SK-N-SH (cell line): Measurements from ENCODE around the gene XKR3.

ENCODE experiments used
- CTCF ChIP-seq: fragments of 200-600 bp; sonication (generic); IDR thresholded peaks from 2 replicates; pipeline ENCODE4 v1.6.1; 2017; ENCODE audit warnings: antibody characterized with exemption, mild to moderate bottlenecking, moderate library complexity
- GATA2 ChIP-seq: sonication (generic); formaldehyde crosslinking; IDR thresholded peaks from 2 replicates; pipeline ENCODE4 v1.5.0; 2020; ENCODE audit warnings: mild to moderate bottlenecking, missing genetic modification reagents
- JUND ChIP-seq: IDR thresholded peaks from 2 replicates; pipeline ENCODE4 v1.4.0; 2012
- NRF1 ChIP-seq: IDR thresholded peaks from 2 replicates; pipeline ENCODE4 v1.6.1; 2012; ENCODE audit warnings: low read depth, mild to moderate bottlenecking, low read length
- POLR2AphosphoS5 ChIP-seq: IDR thresholded peaks from 2 replicates; pipeline ENCODE4 v1.6.1; 2012; ENCODE audit warnings: low read depth, low read length
- RFX5 ChIP-seq: IDR thresholded peaks from 2 replicates; pipeline ENCODE4 v1.6.1; 2012; ENCODE audit warnings: mild to moderate bottlenecking, improper control_type of control experiment, low read length
- TAF1 ChIP-seq: IDR thresholded peaks from 2 replicates; pipeline ENCODE4 v1.6.1; 2012; ENCODE audit warnings: low read depth, mild to moderate bottlenecking, low read length, moderate library complexity, borderline replicate concordance
- USF2 ChIP-seq: fragments of 150-350 bp; IDR thresholded peaks from 2 replicates; pipeline ENCODE4 v1.6.1; 2017; ENCODE audit warnings: antibody characterized with exemption, low read length, low read depth, borderline replicate concordance
- TF ChIP-seq, protein P1 (sequence below): IDR thresholded peaks from 2 replicates; pipeline ENCODE4 v1.4.0; 2012; ENCODE audit warnings: low read depth, borderline replicate concordance
- TF ChIP-seq, protein P2 (sequence below): IDR thresholded peaks from 2 replicates; pipeline ENCODE4; 2012
- TF ChIP-seq, protein P3 (sequence below): IDR thresholded peaks from 2 replicates; pipeline ENCODE4 v1.4.0; 2012; ENCODE audit warnings: low read depth

GRCh38 chr22:16819249-16819648 is 6.0 kb downstream of the XKR3 start:
- no peak for TF ChIP-seq CTCF
- no peak for TF ChIP-seq RFX5
- TF ChIP-seq, protein P1, sequence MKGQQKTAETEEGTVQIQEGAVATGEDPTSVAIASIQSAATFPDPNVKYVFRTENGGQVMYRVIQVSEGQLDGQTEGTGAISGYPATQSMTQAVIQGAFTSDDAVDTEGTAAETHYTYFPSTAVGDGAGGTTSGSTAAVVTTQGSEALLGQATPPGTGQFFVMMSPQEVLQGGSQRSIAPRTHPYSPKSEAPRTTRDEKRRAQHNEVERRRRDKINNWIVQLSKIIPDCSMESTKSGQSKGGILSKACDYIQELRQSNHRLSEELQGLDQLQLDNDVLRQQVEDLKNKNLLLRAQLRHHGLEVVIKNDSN: no peak
- TF ChIP-seq POLR2AphosphoS5: no peak
- no peak for TF ChIP-seq TAF1
- no peak for TF ChIP-seq USF2
- TF ChIP-seq, protein P2, sequence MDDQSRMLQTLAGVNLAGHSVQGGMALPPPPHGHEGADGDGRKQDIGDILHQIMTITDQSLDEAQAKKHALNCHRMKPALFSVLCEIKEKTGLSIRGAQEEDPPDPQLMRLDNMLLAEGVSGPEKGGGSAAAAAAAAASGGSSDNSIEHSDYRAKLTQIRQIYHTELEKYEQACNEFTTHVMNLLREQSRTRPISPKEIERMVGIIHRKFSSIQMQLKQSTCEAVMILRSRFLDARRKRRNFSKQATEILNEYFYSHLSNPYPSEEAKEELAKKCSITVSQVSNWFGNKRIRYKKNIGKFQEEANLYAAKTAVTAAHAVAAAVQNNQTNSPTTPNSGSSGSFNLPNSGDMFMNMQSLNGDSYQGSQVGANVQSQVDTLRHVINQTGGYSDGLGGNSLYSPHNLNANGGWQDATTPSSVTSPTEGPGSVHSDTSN: no peak
- TF ChIP-seq GATA2 (CRISPR knock-in tag): no peak
- TF ChIP-seq, protein P3, sequence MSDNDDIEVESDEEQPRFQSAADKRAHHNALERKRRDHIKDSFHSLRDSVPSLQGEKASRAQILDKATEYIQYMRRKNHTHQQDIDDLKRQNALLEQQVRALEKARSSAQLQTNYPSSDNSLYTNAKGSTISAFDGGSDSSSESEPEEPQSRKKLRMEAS: no peak
- no peak for TF ChIP-seq NRF1
- TF ChIP-seq JUND: no peak
